ENCODE measurements around the gene ANKRD33B.

GRCh38 chr5:10660720-10661387 is 97.0 kb downstream of the ANKRD33B start:
- TF ChIP-seq FOXM1 (CRISPR knock-in tag; IDR thresholded peaks at IDR 0.05) (no peak), SETDB1 (CRISPR knock-in tag; IDR thresholded peaks at IDR 0.05; ENCODE audit: borderline replicate concordance) (no peak), DNMT3B (CRISPR knock-in tag; conservative IDR thresholded peaks at IDR 0.05) (no peak), ZSCAN5A (CRISPR knock-in tag; IDR thresholded peaks at IDR 0.05; ENCODE audit: borderline replicate concordance) (no peak), ZNF30 (CRISPR knock-in tag; IDR thresholded peaks at IDR 0.05) (no peak), GTF2F1 (IDR thresholded peaks at IDR 0.05; ENCODE audit: low read length) (no peak), ZNF20 (CRISPR knock-in tag; IDR thresholded peaks at IDR 0.05) (no peak), ASH2L (IDR thresholded peaks at IDR 0.05; ENCODE audit: insufficient read length, low read depth, low read length) (no peak), STAT6 (CRISPR knock-in tag; IDR thresholded peaks at IDR 0.05; ENCODE audit: borderline replicate concordance) (no peak), SMC3 (IDR thresholded peaks at IDR 0.05; ENCODE audit: low read length) (no peak), ZBTB37 (CRISPR knock-in tag; IDR thresholded peaks at IDR 0.05) (no peak)
